Progenitor cell of endocrine pancreas (in vitro differentiated cells): Measurements from ENCODE around the gene PLCB2. TPM values are rescaled to one million over a fixed set of nuclear protein-coding genes. Genes with fewer than 3 reads are reported as not detected.

Experiments
- DNase-seq: peaks from one replicate; pipeline ENCODE4 v3.0.0; 2021; ENCODE audit warnings: low spot score; ENCODE audit not compliant: unreplicated experiment
- H3K27ac Mint-ChIP-seq: 2 replicates; pipeline ENCODE4 v1.8.0; 2021; ENCODE audit warnings: mild to moderate bottlenecking, moderate library complexity, mixed read lengths
- H3K27me3 Mint-ChIP-seq: 2 replicates; pipeline ENCODE4 v1.8.0; 2021; ENCODE audit warnings: mixed read lengths
- H3K36me3 Mint-ChIP-seq: 2 replicates; pipeline ENCODE4 v1.8.0; 2022; ENCODE audit warnings: mixed read lengths; ENCODE audit not compliant: insufficient read depth
- H3K4me1 Mint-ChIP-seq: 2 replicates; pipeline ENCODE4 v1.8.0; 2021; ENCODE audit warnings: low read depth, mixed read lengths
- H3K4me3 Mint-ChIP-seq: 2 replicates; pipeline ENCODE4 v1.8.0; 2021; ENCODE audit warnings: low read depth, mild to moderate bottlenecking, moderate library complexity, mixed read lengths
- H3K9me3 Mint-ChIP-seq: 2 replicates; pipeline ENCODE4 v1.8.0; 2021; ENCODE audit warnings: low read depth, mixed read lengths
- CTCF ChIP-seq: fragments of 200-600 bp; sonication (generic); IDR thresholded peaks from one replicate; pipeline ENCODE4 v1.5.0; 2021; ENCODE audit warnings: antibody characterized with exemption, mild to moderate bottlenecking; ENCODE audit not compliant: unreplicated experiment
- total RNA-seq: library from RNA; stranded (reverse); gene quantifications from 2 replicates; pipeline ENCODE4 v1.2.1, GENCODE V29; 2021

Gene PLCB2
- total RNA-seq, 1 donor from 2014 or later: 2.5 TPM

DNA sequence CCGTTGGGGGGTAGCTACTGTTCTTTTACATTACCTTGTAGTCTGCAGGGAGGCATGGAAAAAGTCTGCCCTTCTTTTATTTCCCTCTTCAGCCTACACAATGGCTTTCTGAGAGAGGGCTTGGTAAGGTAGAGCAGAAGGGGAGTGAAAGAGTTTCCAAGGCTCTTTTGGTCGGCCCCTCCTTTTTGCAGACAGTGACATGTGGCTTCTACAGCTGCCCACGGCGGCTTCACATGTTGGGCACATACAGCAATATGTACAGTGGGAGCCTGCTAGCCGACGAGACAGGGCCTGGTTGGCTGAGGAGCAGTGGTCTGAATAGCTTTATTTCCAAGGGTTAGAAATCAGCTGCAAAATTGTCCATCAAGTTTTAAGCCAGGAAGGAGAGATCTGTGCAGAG, 19.7 kb upstream of the PLCB2 start:
- Mint-ChIP-seq H3K27ac (no peak overlapping the region), H3K4me1 (no peaks in the 10 kb centered on the region), H3K4me3 (no peak overlapping the region), H3K36me3 (peaks cover 4% of the 10 kb centered on the region), H3K9me3 (no peaks in the 10 kb centered on the region), H3K27me3 (peaks cover 54% of the 10 kb centered on the region)
- no peak for TF ChIP-seq CTCF
- DNase-seq: no peak

DNA sequence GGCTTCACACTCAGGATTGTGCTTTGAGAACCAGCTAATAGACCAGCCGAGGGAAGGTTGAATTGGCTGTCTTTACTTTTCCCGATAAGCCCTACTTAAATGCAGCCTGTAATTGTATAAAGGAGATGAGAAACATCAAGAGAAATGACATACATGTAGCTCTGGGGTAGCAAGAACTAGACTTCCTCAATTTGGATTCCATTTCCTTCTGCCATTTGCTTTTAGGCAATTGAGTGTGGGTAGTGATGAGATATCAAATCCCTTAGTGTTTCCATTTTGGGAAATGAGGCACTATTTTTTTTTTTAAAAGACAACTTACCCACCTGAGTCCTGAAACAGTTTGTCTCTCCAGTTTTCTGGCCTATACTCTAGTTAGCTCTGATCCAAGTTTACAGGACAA, 18.0 kb upstream of the PLCB2 start:
- DNase-seq: no peak
- H3K27me3 Mint-ChIP-seq: peaks cover 64% of the 10 kb centered on the region
- no peaks in the 10 kb centered on the region for H3K4me1 Mint-ChIP-seq
- no peak overlapping the region for H3K27ac Mint-ChIP-seq
- H3K36me3 Mint-ChIP-seq: peaks cover 4% of the 10 kb centered on the region
- peaks cover 4% of the 10 kb centered on the region for H3K9me3 Mint-ChIP-seq
- TF ChIP-seq CTCF: no peak
- no peak overlapping the region for H3K4me3 Mint-ChIP-seq

DNA sequence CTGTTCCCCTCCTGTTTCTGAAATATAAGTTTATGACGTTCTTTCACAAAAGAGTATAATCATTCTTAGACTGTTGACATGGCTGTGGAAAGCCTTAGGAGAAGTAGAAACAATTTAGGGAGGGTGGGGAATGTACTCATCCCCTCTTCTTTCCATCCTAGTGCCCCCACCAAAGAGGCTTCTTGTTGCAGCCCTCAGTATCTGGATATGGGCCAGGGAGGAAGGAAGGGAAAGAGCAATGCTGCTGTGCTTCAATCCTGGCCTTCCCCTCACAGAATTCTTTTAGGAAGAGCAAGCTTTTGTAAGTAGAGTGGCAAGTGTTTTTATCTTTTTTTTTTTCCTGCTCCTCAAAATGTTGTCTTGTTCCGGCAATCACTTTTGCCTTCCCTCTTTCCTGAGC, 17.5 kb upstream of the PLCB2 start:
- peaks cover 67% of the 10 kb centered on the region for H3K27me3 Mint-ChIP-seq

GRCh38 chr15:40323953-40324937, 16.5 kb upstream of the PLCB2 start:
- no peak for TF ChIP-seq CTCF
- Mint-ChIP-seq H3K27me3 (peaks cover 67% of the 10 kb centered on the region), H3K4me1 (no peaks in the 10 kb centered on the region), H3K27ac (no peak overlapping the region), H3K36me3 (peaks cover 4% of the 10 kb centered on the region), H3K9me3 (peaks cover 4% of the 10 kb centered on the region), H3K4me3 (peak overlapping the region; percentile 68)
- no peak for DNase-seq

More for the DNA sequence above, 17.5 kb upstream of the PLCB2 start:
- H3K4me1 Mint-ChIP-seq: no peaks in the 10 kb centered on the region
- peaks cover 4% of the 10 kb centered on the region for H3K9me3 Mint-ChIP-seq
- H3K36me3 Mint-ChIP-seq: peaks cover 4% of the 10 kb centered on the region
- no peak for DNase-seq
- H3K27ac Mint-ChIP-seq: no peak overlapping the region
- peak overlapping the region; percentile 68 for H3K4me3 Mint-ChIP-seq
- no peak for TF ChIP-seq CTCF

DNA sequence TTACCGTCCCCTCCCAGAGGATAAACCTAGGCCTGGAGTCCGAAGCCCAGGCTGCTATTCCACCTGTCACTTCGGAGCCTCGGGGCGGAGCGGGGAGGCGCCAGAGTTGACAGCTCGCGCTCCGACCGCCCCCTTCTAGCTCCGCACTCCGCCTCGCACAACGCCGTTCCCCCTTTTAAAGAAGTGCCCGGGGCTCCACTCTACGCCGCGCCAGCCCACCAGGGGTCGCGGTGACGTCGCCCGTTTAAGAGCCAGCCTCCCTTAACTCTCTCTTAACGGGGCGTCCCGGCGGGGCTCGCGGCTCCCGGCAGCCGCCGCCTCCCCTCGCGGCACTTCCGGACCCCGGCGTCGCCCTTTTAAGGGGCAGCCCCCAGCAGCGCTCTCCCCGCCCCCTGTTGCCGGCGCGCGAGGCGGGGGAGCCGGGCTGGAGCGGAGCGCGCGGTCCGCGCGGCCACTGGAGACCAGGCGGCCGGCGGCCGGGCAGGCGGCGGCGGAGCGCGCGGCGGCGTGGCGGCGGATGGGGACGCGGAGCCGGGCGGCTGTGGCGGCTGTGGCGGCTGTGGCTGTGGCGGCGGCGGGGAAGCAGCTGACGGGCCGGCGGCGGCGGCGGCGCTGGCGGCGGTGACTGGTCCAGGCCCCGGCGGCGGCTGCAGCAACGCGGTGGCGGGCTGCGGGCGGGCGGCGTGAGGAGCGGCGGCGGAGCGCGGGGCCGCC, 15.7 kb upstream of the PLCB2 start, which contains the start of gene INAFM2:
INAFM2 (plus strand) TSS at position 454 of the 714 bp plus-strand sequence. CDS start 364 bp downstream, outside the sequence.
- TF ChIP-seq CTCF: peak; percentile 81
- peaks cover 63% of the 10 kb centered on the region for H3K27me3 Mint-ChIP-seq
- peak; percentile 85 for DNase-seq
- peaks cover 2% of the 10 kb centered on the region for H3K36me3 Mint-ChIP-seq
- no peaks in the 10 kb centered on the region for H3K4me1 Mint-ChIP-seq
- peak within 1 kb of the TSS; percentile 68 for H3K4me3 Mint-ChIP-seq
- H3K27ac Mint-ChIP-seq: peak within 1 kb of the TSS; percentile 4
- H3K9me3 Mint-ChIP-seq: peaks cover 4% of the 10 kb centered on the region
